ENCODE results near the gene ERCC2.
"Not testable (repeated sequence)": the region's sequence is repeated elsewhere in the genome, so short reads cannot be mapped to it uniquely, and the experiment has no call there.

Gene ERCC2

DNA sequence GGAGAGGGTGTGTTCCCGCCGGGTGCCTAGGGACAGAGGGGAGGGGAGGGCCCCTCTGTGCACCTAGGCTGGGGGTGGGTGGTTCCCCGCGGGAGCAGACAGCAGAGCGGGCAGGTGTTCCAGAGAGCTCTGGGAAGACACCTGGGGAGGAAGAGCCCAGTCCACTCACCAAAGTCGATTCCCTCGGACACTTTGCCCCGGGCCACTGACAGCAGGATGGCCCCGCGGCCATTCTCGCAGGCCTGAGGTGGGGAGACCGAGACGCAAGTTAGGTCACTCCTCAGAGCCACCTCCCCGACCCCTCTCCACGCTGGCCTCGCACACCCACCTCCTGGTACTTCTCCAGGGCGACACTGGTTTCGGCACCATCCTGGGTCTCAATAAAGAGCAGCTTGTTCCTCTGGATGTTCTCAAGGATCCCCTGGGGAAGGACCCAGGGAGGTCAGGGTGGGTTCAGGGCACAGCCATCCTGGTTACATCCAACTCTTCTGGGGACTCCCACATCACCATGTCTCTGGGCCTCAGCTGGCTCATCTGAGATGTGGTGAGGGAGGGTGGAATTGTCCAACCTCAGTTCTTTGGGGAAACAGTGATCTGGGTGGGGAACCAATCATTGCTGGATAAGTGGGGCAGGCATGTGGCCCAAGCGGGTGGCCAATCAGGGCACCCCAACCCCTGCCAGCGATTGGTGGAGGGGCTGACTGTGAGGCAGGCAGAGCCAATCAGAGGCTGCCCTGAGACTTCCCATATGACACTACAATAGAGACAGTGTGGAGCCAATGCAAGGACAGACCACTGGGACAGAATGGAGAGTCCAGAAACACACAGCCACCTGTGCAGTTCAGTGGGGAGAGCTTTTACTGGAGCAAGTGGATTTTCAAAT, 17.2 kb downstream of the ERCC2 start:
- DNase-seq: no peak

DNA sequence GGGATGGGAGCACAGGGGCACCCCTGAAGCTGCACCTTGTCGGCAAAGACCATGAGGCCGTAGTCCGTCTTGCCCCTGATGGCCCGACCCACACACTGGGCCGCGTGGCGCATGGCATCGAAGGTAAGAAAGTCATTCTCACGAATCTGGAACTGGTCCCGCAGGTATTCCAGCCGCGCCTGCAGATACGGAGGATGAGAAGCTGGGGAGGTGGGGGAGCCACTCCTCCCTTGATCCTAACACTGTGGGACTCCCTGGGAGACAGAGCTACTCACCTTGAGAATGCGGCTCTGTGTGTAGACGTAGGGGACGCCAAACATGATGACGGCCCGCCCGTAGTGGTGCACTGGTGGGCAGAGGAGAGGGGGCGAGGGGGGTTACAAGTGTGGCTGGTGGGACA, 17.9 kb downstream of the ERCC2 start:
- DNase-seq: no peak

DNA sequence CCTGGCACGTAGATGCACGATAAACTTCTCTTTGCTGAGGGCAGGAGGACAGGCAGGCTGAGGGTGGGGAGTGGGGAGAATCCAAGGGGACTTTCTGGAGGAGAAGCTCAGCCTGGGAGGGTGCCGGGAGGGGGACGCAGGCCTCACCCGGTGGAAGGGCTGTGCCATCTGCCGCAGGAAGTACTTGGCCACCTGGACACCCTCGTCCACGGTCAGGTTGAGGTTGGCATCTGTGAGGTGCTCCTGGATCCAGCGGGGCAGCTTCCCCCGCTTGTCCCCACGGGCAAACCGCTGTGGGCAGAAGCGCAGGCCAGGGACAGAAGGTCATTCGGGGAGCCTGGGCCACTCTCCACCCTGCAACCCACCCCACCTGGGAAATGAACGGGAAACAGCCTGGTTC, 18.3 kb downstream of the ERCC2 start:
- DNase-seq: no peak

DNA sequence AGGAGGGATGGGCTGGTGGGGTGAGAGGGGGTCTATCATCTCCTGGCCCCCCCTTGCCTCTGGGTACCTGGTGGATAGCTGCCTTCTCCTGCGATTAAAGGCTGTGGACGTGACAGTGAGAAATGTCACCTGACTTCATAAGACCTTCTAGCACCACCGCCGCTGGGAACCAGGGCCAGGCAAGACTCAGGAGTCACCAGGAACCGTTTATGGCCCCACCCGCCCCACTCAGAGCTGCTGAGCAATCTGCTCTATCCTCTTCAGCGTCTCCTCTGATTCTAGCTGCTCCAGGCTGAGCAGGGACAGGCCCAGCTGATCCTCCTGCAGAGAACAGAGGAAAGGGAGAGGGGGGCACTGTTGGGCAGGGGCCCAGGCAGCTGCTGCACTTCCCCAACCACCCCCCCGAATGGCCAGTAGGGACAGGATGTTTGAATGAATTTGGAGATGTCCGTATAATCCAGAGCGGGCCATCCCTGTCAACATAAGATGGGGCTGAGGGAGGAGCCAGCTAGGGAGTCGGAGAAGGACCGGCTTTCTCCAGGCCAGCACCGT, 18.9 kb downstream of the ERCC2 start:
- no peak for DNase-seq

DNA sequence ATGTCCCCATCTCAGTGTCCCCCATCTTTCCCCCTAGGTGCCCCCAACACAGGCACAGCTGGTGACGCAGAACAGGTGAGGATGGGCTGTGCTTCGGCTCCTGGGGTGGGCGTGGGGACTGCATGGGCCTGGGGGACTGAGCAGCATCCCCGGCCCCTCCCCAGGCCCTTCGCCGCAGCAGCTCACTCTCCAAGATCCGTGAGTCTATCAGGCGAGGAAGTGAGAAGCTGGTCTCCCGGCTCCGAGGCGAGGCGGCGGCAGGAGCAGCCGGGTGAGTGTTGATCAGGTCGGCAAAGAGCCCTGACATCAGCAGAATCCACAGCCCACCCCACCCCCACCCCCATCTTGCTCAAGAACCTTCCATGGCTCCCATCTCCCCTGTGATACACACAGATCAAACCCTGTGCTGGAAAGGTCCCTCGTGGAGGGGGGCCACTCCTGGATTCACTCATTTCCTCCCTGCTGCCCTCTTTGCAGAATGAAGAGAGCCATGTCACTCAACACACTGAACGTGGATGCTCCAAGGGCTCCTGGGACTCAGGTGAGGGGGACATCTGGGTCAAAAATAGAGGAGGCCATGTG, 19.8 kb downstream of the ERCC2 start:
- no peak for DNase-seq

DNA sequence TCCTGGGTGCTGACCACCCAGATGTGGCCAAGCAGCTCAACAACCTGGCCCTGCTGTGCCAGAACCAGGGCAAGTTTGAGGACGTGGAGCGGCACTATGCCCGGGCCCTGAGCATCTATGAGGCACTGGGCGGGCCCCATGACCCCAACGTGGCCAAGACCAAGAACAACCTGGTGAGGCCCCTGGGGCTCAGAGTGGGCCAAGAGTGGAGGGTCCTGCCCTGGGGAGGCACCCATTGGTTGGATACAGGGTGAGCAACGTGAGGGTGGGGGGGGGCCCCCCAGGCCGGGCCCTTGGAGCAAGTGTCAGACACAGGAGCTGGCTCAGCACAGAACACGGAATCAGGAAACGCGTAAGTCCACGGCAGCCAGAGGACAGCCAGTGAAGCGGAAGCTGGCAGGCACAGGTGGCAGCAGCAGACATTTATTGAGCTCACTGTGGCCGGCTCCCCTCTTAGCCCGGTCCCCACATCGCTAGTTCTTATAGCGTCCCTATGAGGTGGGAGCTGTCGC, 20.9 kb downstream of the ERCC2 start:
- no peak for DNase-seq

DNA sequence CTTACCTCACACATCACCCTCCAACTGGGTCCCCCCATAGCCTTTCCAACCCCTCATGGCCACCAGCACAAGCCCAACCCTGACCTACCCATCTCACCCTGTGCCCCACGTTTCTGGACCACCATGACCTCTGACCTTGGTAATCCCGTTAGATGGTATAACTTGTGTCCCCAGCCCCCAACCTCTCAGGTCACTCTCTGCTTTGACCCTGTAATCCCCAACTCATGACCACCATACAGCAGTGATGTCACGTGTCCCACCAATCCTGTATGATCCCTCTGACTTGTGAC, 21.3 kb downstream of the ERCC2 start:
- DNase-seq: no peak

DNA sequence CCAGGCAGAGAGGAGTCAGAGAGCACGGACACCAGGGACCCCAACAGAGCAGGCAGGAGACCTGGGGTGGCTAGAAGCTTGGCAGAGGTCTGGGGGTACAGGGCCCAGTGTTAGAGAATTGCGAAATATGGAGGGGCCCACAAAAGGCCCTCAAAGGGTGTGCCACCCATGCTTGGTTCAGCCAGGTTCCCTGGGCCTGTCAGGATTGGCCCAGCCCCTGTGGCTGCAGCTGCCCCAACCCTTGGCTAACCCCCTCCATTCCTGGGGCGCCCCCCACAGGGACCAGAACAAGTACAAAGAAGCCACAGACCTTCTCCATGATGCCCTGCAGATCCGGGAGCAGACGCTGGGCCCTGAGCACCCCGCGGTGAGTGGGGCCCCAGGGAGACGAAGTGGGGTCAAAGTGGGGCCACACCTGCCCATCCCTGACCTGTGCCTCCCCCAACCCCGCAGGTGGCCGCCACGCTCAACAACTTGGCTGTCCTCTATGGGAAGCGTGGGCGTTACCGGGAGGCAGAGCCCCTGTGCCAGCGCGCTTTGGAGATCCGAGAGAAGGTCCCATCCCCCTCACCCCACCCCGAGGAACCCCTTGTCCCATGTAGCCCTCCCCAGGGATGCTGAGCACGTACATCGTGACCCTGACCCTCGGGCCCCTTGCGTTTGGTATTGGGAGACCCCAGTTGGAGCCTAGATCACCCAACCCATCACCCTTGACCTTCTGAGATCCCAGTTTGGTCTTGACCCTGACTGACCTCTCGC, 21.8 kb downstream of the ERCC2 start:
- DNase-seq: no peak

DNA sequence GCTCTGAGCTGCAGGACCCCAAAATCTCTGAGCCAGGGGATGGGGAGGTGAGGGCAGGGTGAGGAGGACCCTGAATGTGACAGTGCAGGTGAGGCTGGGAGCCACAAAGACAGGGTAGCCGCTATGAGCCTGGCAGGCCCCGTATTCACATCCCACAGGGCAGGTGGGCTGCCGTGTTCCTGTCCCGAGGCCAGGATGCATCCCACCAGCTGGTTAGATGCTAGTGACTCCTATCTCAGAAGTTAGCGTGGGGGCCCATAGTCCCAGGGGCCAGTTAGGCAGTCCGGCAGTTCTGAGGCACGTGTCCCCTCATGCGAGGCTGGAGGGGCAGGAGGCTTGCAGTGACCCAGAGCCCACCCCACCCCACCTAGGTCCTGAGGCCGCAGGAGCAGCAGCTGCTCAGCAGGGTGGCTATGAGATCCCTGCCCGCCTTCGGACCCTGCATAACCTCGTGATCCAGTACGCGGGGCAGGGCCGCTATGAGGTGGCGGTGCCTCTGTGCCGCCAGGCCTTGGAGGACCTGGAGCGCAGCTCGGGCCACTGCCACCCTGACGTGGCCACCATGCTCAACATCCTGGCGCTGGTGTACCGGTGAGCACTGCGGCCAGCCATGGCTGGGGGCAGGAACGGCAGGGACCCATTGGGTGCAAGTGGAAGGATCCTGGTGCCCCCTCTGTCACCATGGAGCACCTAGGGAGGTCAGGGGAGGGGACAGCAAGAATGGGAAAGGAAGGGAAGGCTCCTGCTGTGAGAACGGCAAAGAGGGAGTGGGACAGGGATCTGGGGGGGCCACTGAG, 22.6 kb downstream of the ERCC2 start:
- DNase-seq: no peak

DNA sequence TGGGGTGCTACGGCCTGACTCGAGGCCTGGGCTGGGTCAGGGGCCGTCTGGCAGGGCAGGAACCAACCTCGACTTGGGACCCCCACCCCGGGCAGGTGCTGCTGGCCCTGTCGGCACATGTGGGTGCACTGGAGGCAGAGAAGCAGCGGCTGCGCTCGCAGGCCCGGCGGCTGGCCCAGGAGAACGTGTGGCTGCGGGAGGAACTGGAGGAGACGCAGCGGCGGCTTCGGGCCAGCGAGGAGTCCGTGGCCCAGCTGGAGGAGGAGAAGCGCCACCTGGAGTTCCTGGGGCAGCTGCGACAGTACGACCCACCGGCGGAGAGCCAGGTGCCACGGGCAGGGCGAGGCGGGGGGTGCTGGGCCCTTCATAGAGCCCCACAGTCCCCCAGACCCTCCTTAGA, 23.9 kb downstream of the ERCC2 start:
- DNase-seq: no peak

DNA sequence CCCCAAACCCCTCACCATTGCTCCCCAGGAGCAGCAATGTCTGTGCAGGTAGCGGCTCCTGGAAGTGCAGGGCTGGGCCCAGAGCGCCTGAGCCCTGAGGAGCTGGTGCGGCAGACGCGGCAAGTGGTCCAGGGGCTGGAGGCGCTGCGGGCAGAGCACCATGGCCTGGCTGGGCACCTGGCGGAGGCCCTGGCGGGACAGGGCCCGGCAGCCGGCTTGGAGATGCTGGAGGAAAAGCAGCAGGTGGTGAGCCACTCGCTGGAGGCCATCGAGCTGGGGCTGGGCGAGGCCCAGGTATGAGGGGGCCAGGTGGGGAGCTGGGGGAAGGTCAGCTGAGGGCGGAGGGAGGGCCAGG, 24.9 kb downstream of the ERCC2 start:
- no peak for DNase-seq

DNA sequence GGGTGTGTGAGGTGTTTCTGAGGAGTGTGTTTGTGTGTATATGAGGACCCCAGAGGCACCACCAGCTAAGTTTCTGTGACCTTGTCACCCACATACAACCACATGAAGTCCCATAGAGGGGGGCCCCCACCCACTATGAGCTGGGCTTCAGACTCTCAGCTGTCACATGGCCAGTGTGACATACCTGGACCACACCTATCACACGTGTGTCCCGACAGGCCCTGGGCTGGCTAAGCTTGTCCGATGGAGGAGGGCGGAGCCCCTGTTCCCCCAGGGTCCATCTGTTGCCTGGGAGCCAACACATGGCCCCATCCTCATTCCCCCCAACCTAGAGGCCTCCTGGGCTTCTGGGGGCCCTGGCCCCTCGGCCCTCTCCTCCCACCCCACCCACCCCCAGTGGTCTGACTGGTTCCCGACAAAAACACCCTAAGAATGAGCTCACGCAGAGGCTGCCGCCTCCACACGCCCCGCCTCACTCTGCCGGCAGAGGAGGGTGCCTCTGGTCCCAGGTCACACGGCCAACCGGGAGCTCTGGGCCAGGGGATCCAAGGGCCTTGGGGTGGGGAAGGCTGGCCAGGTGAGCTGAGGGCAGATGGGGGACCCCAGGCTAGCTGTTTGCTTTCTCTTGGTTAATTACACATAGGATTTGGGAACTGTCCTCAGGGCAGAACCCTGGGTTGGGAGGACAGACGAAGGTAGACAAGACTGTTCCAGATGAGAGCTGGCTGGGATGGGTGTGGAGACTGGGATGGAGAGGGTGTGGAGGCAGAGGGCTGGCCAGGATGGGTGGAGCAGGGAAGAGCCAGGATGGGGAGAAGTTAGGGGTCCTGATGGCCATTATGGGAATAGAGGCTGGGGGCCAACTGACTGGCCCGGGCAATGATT, 25.5 kb downstream of the ERCC2 start:
- no peak for DNase-seq

DNA sequence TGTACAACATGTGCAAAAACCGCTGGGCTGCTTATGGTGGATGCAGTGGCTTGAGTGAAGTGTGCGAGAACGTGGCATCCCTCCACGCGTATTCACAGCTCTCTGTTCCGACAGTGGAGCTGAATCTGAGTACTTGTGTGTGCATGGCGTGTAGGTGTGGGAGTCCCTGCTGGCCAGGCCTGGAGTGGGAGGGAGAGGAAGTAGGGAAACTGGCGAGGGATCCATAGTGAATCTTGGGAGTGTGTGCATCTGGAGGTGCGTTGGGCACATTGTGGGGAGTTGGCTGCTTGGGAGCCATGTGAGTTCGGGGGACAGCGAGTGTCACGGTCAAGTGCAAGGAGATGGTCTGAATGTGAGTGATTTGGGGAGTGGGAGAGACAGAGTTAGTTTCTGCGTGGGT, 27.5 kb downstream of the ERCC2 start:
- DNase-seq: no peak

DNA sequence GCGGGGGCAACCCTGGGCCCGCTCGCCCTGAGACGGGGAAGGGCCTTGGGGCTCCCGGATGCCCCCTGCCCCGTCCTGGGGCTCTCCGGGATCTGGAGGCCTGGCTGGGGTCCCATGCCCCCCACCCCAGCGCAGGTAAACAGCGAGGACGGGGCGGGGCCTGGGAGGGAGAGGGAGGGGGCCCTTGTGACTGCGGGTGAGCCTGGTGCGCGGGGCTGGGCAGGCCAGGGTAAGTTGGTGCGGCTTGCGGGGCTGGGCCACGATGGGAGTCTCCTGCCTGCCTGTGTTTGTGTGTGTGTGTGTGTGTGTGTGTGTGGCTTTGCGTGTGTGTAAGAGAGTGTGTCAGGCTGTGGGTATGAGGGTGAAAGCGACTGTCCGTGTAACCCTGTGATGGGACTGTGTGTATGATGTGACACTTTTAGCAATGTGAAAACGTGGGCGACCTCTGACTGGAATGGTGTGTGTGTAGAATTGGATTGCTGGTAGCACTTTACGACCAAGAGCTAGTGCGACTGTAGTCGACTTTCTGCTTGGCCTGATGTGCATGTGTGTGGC, 29.4 kb downstream of the ERCC2 start:
- DNase-seq: peak; percentile 4

DNA sequence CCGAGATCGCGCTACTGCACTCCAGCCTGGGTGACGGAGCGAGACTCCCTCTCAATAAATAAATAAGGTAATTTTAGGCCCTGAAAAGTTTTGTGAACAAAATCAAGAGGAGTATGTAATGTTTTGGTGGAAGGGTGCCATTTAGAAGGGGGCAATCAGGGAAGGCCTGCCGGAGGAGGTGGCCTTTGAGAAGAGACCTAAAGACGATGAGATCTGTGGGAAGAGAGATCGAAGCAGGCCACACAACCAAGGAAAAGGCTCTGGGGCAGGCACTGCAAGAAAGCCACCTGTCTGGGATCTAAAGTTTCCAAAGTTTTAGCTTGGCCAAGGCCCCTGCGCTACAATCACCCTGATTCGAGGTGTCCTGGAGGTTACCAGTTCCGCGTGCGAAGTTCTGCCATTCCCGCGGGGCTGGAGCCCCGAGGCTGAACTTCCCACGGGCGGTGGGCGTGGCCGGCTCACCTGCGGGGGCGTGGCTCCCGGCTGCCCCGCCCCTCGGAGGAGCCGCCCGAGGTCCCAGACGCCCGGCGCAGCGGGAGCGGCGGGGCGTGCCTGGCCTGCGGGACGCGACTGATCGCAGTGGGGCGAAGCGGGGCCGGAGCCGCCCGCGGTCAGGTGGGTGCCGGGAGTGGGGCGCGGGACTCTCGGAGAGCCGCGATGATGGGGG, 30.0 kb downstream of the ERCC2 start, which contains the start of gene KLC3:
Gene KLC3, plus strand, starts transcription at position 519 of the 667 bp plus-strand sequence. CDS start 4,792 bp downstream, outside the sequence.
- DNase-seq: peak; percentile 45

DNA sequence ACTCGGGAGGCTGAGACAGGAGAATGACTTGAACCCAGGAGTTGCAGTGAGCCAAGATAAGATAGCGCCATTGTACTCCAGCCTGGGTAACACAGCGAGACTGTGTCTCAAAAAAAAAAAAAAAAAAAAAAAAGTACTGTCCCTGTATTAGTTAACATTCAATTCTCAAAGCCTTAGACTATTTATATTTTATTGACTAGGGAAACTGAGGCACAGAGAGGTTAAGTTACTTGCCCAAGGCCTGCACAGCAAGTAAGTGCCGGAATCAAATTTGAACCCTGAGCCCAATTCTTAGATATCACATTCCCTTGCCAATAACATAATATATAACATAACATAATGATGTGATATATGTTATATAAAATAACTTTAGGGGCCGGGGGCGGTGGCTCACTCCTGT, 30.7 kb downstream of the ERCC2 start:
- no peak for DNase-seq

DNA sequence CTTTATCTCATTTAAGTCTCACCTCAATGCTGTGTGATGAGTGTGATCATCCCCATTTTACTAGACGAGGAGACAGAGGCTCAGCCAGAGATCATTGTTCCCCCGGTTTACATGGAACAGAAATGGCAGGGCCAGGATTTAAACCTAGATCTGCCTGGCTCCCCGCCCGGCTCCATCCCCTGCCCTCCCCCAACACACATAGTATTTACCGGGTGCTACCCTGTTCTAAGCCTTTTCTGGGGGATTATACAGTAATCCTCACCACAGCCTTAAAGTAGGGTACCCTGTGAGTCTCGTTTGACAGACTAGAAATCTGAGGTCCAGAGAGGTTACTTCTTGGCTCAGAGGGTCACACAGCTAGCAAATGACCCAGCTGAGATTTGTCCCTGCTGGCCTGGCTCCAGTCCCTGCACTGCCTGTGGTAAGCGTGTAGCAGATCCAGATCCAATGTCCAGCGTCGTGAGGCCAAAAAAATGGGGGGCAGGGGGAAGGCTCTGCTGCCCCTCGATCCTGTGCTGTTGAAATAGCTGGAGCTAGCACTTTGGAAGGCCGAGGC, 33.6 kb downstream of the ERCC2 start:
- DNase-seq: no peak

DNA sequence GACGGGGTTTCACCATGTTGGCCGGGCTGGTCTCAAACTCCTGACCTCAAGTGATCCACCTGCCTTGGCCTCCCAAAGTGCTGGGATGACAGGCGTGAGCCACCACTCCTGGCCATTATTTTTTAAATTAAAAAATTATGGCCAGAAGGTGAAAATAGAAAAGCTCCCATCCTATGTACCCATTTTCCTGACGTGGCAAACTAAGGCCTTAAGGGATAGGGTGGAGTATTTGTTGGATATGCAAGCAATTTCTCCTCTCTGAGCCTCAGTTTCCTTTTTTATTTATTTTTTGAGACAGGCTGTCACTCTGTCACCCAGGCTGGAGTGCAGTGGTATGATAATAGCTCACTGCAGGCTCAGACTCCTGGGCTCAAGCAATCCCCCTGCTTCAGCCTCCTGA, 35.5 kb downstream of the ERCC2 start:
- not testable (repeated sequence) for DNase-seq

DNA sequence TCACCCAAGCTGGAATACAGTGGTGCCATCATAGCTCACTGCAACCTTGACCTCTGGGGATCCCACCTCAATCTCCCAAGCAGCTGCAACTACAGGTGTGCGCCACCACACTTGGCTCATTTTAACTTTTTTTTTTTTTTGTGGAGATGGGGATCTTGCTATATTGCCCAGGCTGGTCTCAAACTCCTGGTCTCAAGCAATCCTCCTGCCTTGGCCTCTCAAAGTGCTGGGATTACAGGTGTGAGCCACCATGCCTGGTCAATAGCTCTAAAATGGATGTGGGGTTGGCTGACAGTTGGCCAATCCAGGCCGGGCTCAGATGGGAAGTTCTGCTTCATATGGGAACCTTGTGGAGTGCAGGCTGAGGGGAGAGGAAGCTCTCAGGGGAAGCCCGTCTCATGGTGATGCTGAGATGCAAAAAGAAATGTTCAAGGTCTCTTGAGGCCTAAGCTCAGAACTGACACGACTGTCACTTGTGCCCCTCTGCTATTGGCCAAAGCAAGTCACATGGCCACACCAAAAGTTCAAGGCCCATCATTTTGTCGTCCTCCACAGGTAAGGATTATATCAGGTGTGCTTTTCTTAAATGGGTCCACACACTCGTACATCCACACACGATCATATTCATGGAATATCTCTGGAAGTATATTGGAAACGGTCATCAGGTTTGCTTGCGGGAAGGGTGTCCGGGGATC, 36.6 kb downstream of the ERCC2 start:
- DNase-seq: no peak

DNA sequence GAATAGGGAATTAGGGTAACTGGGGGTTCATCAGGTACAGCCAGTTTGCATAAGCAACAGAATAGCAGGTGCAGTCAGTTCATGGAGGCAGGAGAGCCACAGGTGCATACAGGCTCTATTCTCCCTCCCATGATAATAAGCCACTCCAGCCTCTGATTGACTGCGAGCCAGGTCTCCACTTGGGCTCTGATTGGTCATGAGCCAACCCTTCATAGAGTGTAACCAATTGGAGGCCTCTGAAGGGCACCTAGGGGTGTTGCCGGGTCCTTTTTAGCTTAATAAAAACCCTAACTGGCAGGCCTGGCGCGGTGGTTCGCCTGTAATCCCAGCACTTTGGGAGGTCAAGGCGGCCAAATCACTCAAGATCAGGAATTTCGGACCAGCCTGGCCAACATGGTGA, 39.0 kb downstream of the ERCC2 start:
- no peak for DNase-seq

All from activated naive CD4-positive, alpha-beta T cell treated with Interleukin-2 at 50 U/mL for 16 hours (primary cell).